GM21526 (cell line): ENCODE results near the gene ITGA1.
A peak's percentile ranks its signal among the peaks of the same experiment; 100 is the strongest.
"Not testable (repeated sequence)": the region's sequence is repeated elsewhere in the genome, so short reads cannot be mapped to it uniquely, and the experiment has no call there.

ENCODE experiments used
- ATAC-seq: cut with Tn5 transposase; IDR thresholded peaks from one replicate; pipeline ENCODE4 v1.9.1; 2021; ENCODE audit warnings: moderate library complexity; ENCODE audit not compliant: unreplicated experiment, low FRiP score

Gene ITGA1

DNA sequence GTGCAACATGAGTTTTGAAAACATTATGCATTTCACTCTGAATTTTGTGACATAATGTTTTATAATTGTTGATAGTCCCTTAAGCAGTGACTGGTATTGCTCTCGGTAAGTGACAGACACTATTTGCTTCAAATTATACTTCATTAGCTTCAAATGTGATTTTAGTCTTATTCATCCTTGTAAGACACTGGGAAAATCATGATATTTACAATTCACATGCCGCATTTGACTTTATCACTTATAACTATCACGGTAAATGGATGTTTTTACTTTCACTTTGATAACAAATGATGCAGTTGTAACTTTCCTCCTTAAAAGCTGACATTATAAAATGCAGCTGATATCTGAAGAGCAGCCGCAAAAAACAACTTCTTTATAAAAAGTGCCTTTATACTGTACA lies 157.3 kb downstream of the ITGA1 start:
- ATAC-seq = no peak

- ATAC-seq = no peak
Observed at GRCh38 chr5:52947208-52947607, 159.5 kb downstream of the ITGA1 start.

DNA sequence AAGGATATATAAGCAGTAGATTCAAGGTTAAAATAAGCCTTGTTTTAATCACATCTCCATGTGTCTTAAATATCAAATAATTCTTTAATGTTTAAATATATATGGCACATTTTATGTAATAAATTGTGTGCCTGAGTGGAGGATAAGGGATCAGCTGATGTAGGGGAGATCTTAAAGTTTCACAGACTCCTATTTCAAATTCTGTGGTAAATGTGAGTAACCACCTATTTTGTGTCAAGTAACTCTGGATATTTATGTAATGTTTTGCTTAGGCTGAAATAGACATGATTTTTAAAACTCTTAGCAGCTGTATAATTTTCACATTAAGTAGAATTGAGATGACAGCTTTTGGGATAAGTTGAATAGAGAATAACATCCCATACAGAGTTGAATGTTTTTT lies 160.1 kb downstream of the ITGA1 start:
- ATAC-seq = no peak

DNA sequence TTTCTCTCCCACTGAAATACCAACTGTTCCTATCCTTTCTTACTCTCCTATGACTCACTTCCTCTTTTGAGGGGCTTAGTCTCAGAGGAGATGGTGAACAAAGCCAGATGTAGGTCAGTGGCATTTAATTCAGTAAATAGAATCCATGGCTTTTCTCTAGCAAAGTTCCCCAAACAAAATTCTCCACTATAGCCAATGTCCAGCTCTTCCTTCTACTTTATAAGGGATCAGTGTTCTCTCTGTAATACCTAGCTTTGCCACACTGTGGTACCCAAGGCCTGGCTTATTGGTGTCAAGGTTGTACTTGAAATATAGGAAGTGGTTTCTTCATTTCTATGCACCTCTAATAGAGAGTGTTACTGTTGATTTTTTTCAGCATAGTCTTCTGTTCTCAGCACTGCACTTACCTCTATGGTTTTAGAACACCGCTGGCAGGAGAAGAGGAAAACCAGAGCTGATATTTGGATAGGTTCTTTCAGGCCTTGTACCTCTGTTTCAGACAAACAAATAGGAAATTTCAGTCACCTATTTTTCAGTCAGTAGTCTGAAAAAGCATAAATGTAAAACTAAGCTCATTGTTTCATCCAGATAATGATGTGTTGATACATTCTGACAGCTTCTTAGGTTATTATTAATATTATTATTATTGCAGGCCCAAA lies 160.8 kb downstream of the ITGA1 start:
- peak; percentile 100 for ATAC-seq

DNA sequence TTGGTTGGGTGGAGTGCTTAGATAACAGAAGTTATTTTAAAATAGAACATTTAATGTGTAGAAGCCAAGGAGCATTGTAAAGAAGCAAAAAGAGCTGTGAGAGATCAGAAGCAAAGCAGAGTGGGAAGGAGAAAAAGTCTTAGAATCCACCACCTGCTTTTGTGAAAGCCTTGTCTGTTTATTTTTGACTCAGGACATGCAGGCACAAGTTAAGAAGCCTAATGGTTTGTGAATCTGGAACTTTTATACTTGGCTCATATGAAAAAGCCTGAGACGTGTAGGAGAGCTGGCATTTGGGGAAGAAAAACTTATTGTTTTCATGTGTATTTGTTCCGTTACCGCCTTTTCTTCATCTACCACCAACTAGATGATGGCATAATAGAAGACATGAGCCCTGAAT lies 163.0 kb downstream of the ITGA1 start:
- ATAC-seq = no peak

DNA sequence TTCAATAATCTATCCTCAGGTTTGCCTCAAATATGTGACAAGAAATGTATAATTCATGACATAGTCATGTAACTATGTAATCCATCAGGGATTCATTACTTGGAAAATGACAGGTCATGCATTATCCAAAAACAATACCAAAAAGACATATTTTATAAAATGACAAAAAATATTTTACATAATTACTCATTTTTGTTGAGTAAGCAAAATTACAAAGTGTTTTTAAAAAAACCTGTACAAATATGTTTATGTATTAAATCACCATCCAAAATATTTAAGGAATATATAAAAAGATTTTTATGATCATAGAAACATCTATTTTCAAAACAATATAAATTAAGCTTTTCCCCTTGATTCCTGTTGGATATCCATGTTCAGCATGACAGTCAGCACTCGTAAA lies 164.8 kb downstream of the ITGA1 start:
- ATAC-seq = no peak

DNA sequence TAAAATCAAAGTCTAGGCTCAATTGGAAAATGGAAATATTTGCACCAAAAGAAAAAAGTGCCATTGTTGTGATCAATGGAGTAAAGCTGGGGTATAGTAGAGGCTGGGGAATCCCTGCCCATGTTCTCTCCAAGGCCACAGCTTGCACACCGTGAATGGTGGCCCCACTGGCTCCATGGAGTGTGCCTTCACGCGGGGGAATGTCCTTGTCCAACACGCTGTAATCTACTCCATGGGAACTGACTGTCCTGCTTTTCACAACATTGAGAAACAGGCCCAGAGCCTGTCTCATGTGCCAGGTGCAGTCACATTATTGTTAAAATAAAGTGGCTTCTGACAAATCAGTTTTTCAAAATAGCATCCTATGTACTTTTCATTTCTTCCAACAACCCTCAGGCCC lies 168.3 kb downstream of the ITGA1 start:
- no peak for ATAC-seq

DNA sequence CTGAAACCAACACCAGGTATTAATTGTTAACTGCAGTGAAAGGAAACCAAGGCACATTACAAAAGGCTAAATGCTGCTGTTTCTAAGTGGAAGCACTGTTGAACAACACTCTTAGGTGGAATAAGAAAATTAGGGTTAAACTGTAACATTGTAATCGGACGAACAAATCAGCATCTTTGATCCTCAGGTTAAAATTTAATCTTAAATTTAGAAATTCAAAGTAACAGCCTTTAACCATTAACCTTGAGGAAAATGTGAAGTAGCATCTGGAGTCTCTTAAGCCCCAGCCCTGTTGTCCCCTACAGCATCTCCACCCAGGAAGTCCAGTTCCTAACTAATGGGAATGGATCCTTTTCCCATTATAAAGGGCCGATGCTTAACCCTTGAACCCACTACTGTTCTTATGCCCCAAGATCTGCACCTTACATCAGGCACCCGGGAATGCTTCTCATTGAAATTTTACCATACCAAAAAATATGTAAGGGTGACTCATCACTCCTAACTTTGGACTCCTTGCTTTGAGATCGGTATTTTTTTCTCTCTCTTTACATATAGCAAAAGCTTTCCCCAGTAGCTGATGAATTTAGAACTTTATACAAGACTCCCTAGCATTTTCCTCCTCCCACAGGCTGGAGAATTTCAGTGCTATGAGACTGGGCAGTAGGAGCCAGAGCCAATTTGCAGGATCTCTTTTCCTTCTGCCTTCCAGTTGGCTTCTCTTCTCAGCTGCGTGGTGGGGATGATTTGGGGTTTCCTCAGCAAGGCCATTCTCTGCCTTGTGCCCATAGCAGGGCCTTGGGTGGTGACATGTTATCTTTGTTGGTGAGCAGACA lies 169.4 kb downstream of the ITGA1 start:
- no peak for ATAC-seq

GRCh38 chr5:52961274-52961681 lies 173.6 kb downstream of the ITGA1 start:
- no peak for ATAC-seq

- no peak for ATAC-seq
Observed at GRCh38 chr5:52963636-52964035, 175.9 kb downstream of the ITGA1 start.

- ATAC-seq = no peak
Observed at GRCh38 chr5:52964138-52964537, 176.4 kb downstream of the ITGA1 start.

DNA sequence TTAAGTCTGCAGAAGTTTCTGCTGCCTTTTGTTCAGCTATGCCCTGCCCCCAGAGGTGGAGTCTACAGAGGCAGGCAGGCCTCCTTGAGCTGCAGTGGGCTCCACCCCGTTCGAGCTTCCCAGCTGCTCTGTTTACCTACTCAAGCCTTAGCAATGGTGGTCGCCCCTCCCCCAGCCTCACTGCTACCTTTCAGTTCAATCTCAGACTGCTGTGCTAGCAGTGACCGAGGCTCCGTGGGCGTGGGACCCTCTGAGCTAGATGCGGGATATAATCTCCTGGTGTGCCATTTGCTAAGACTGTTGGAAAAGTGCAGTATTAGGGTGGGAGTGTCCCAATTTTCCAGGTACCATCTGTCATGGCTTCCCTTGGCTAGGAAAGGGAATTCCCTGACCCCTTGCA lies 188.4 kb downstream of the ITGA1 start:
- not testable (repeated sequence) for ATAC-seq

DNA sequence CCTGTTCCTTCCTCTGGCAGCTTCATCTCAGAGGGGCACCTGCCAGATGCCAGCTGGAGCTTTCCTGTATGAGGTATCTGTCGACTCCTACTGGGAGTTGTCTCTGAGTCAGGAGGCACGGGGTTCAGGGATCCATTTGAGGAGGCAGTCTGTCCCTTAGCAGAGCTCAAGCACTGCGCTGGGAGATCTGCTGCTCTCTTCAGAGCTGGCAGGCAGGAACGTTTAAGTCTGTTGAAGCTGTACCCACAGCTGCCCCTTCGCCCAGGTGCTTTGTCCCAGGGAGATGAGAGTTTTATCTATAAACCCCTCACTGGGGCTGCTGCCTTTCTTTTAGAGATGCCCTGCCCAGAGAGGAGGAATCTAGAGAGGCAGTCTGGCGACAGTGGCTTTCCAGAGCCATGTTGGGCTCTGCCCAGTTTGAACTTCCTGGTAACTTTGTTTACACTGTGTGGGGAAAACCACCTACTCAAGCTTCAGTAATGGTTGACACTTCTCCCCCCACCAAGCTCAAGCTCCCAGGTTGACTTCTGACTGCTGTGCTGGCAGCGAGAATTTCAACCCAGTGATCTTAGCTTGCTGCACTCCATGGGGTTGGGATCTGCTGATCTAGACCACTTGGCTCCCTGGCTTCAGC lies 189.7 kb downstream of the ITGA1 start:
- ATAC-seq = no peak

GRCh38 chr5:52981507-52981906 lies 193.8 kb downstream of the ITGA1 start:
- ATAC-seq = no peak

DNA sequence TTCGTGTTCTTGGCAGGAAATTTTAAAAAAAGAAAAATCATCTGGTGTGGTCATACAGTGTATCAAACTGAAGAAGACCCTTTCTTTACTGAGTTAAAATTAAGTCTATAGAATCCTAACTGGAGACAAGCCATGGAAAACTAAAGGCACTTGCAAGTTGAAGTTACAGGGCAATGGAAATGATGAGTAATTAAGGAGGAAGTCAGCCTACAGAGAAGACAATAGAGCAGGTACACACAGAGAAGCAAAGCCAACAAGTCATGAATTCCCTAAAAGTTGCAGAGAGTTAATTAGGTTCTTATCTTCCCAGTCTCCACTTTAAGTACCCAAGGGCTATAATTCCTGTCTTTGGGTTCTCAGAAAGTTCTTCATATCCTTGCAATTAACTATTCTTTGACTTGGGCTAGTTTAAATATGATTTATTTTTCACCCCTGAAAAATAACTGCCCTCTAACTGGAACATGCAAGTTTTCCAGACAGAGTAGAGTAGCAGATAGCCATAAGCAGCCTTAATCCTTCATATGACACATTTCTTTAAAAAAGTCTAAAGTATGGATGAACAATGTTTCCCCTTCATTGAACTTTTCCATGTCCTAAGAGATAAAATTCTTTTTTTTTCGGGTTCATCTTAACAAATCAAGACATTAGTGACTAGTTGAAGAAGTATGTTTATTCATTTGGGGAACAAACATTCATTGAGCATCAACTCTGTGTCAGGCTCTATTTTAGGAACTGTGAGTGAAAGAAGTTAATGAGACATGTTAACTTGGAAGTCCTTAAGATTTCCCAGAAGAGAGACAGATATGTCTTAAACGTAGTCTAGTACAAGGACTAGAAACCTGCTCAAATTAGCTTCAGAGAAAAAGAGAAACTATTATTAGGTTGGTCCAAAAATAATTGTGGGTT lies 196.3 kb downstream of the ITGA1 start:
- no peak for ATAC-seq

DNA sequence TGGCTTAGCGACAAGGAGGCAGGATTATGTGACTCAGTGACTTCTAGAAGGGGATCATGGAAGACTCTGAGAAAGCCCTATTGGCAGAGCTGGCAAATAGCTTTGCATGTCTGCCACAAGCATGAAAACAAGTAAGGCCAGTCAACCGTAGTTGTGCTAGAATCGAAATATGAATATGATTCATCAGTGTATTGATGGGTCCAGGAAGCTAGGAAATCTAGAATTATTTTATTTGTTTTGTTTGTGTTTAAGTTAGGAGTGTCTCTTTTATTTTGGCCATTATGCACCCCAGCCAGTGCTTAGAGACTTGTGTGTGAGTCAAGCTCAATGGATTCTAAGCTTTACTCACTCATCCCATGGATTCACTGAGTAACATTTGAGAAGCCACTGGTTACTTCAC lies 197.6 kb downstream of the ITGA1 start:
- ATAC-seq = no peak

GRCh38 chr5:52987711-52988331 lies 200.1 kb downstream of the ITGA1 start:
- ATAC-seq = no peak

GRCh38 chr5:52988335-52989024 lies 200.8 kb downstream of the ITGA1 start:
- ATAC-seq = no peak

DNA sequence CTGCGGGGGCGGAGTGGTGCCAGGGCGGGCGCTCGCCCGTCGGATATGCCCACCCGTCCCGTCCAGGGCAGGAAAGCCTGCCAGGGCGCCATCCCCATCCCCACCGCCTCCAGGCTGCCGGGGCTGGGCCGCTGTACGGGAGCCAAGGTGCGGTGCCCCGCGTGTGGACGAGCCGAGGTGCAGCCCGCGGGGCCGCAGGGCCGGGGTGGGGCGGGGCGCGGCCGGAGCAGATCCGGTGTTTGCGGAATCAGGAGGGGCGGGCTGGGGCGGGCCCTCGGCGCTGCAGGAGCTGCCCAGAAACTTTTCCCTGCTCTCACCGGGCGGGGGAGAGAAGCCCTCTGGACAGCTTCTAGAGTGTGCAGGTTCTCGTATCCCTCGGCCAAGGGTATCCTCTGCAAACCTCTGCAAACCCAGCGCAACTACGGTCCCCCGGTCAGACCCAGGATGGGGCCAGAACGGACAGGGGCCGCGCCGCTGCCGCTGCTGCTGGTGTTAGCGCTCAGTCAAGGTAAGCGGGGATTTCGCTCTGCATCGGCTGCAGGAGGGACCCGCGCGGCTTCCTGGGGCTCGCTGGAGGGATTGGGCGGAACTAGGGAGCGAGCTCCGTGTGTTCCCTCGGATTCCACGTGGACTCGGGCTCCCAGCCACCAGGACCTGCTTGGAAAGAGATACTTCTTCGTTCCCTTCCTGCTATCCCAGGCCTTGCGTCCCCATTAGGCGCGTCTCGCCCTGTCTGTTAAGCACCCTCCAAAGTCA lies 201.5 kb downstream of the ITGA1 start, which contains the start of gene ITGA2:
Gene ITGA2, plus strand, starts transcription at position 328 of the 756 bp plus-strand sequence. Its CDS starts 117 bp downstream, at position 445.
- ATAC-seq = no peak
